HG03469 (cell line): ENCODE measurements around the gene SLC1A1.
"Not testable (repeated sequence)": the region's sequence is repeated elsewhere in the genome, so short reads cannot be mapped to it uniquely, and the experiment has no call there.

Experiments used
- ATAC-seq: cut with Tn5 transposase; IDR thresholded peaks from one replicate; pipeline ENCODE4 v1.9.1; 2021; ENCODE audit warnings: mild to moderate bottlenecking, moderate library complexity, moderate number of reproducible peaks; ENCODE audit not compliant: unreplicated experiment

Gene SLC1A1

GRCh38 chr9:4574657-4575243, 84.5 kb downstream of the SLC1A1 start:
- no peak for ATAC-seq

- no peak for ATAC-seq
These were observed 85.7 kb downstream of the SLC1A1 start for GRCh38 chr9:4575997-4576396.

GRCh38 chr9:4576448-4576847, 86.2 kb downstream of the SLC1A1 start:
- no peak for ATAC-seq

DNA sequence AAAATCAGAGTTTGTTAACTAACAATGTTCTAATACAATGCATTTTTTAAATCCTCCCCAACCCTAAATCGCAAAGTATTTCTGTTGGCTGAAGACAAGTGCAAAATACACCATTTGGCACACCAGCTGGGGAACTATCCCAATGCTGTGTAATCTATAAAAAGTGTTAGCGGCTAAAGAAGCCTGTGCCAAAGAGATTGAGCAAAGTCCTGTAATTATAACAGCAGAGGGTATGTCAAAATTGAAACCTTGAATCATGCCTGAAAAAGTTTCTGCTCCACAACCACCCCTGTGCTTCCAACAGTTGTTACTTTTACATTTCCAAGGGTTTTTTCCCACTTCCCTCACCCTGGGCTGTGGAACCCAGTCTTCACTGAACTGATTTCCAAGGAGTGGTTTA, 88.7 kb downstream of the SLC1A1 start:
- no peak for ATAC-seq

DNA sequence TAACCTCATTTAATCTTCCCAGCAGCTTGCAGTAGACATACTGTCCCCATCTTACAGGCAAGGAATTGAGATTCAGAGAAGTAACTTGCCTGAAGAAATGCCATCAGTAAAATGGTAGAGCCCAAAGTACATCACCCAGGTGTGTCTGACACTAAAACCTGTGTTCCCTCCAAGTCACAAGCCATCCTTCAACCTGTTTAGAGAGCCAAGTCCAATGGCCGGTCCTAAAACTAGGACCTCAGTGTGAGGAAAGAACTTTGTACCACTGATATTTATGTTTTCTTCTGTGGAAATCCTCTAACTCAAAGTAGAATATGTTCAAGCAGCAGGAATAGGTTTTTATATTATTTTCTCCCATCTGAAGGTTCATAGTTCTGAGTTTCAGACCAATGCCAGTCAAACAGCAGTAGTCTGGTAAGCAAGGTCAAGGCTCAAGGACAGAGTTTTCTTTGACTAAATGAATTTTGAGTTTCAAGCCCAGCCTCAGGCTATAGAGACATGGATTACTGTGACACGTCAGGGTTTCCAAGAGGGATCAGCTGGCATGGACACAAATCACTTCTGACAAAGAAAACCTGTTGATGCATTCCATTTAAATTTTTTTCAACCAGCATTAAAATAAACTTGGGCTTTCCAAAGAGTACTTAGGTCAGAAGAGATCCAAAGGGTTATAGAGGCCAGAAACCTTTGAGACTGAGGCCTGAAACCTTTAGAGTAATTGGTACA, 90.9 kb downstream of the SLC1A1 start:
- no peak for ATAC-seq

DNA sequence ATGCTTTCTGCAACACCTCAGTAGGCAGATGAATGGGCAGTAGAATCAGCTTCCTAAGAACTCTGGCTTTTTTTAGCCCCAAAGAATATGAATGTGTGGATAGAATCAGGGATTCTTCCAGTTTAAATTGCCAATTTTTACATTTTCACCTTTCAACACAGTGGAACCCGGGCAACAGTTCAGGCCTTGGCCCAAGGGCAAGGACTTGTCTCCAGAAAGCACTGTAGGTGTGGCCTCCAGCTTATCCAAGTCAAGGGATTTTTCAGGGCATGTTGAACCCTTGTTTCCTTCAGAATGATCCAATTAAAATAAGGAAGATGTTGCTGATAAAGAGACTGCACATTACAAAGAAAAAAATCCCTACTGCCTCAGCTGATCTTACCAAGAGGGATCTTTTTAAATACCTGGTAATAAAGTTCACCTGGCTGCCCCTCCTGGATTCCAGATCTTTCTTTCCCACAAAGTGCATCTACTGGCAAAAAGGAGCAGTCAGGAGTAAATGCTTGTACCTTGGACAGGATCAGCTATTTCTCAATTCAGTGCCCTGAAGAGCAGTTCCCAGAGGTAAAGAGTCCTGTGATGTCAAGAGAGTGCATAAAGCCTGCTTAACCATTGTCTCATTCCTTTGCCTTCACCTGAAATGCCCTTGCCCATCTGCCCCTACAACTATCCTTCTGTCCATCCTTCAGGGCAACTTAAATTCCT, 91.7 kb downstream of the SLC1A1 start:
- no peak for ATAC-seq

DNA sequence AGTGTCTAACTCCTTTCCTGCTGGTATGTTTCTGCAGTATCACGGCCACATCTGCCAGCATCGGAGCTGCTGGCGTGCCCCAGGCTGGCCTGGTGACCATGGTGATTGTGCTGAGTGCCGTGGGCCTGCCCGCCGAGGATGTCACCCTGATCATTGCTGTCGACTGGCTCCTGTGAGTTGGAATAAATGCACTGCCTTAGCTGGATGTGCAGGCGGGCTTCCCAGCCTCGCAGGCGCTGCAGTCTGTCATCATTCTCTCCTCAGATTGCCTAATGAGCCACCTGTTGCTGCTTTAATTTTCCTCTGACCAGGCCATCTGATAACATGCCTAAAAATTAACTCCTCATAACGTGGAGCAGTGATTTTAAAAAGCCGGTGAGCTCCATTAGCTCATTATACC, 92.7 kb downstream of the SLC1A1 start:
- ATAC-seq = no peak

GRCh38 chr9:4584636-4585035, 94.4 kb downstream of the SLC1A1 start:
- ATAC-seq = no peak

GRCh38 chr9:4585135-4585534, 94.9 kb downstream of the SLC1A1 start:
- no peak for ATAC-seq

DNA sequence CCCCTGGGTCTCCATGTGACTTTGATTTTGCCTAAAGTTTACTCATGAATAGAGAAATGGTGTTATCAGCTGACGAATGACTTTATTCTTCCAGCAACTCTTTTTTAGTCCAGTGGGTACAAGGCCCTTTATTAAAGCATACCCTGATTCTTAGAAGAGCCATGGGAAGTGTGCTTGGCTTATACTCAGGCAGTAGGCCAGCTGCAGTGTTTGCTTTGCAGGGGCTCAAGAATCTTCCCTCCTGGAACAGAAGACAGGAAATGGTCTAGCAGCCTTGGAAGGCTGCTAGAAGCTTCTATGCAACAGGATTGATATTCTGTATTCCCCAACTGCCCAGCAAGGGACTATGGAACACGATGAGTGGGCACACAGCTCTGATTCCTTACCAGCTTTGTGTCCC, 98.5 kb downstream of the SLC1A1 start:
- ATAC-seq = no peak

- no peak for ATAC-seq
These were observed 100.3 kb downstream of the SLC1A1 start for GRCh38 chr9:4590430-4591122.

DNA sequence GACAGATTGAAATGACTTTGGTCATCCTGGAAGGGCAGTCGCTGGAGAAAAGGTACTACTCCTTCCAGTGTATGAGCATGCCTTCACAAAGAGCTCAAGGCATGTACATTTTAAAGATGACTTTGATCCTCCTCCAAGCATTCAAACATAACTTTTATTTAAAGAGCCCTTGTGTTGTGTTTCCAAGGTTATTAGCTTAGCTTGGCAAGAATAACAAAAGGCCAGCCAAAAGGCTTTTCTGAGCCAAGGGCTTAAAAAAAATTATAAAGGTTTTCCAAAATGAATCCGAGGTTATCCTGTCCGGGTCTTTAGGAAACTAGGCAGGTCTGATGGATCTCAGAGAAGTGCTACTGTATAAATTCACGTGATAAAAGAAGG, 100.8 kb downstream of the SLC1A1 start:
- ATAC-seq = no peak

DNA sequence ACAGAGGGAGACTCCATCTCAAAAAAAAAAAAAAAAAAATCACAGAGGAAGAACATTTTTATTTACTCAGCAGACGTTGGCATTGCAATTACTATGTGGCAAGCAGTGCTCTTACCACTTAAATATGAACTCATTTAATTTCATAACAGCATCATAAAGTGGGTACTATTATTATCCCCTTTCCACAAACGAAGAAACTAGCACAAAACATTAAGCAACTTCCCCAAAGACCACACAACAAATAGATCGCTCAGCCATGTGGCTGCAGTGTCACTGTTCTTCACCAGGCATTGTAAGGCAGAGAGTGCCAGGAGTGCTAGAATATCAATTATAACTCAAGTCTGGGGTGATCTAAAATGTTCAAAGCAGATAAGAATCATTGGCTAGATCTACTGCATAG, 102.0 kb downstream of the SLC1A1 start:
- ATAC-seq = no peak

DNA sequence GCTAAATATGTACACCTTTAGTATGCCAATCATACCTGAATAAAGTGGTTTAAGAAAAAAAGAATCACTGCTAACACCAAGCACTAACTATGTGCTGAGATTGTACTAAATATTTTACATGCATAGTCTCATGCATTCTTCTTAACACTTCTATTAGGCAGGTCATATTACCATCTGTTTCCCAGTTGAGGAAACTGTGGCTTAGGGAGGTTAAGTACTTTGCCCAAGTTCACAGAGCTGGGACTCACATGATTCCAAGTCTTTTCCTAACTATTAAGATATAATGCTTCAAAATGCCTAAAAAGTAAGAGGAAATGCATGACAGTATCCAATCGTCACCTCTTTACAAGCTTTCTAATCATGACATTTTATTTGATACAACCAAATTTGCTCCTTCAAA, 102.6 kb downstream of the SLC1A1 start:
- no peak for ATAC-seq

- ATAC-seq = no peak
These were observed 104.3 kb downstream of the SLC1A1 start for GRCh38 chr9:4594545-4594944.

- ATAC-seq = no peak
These were observed 104.7 kb downstream of the SLC1A1 start for GRCh38 chr9:4594994-4595393.

DNA sequence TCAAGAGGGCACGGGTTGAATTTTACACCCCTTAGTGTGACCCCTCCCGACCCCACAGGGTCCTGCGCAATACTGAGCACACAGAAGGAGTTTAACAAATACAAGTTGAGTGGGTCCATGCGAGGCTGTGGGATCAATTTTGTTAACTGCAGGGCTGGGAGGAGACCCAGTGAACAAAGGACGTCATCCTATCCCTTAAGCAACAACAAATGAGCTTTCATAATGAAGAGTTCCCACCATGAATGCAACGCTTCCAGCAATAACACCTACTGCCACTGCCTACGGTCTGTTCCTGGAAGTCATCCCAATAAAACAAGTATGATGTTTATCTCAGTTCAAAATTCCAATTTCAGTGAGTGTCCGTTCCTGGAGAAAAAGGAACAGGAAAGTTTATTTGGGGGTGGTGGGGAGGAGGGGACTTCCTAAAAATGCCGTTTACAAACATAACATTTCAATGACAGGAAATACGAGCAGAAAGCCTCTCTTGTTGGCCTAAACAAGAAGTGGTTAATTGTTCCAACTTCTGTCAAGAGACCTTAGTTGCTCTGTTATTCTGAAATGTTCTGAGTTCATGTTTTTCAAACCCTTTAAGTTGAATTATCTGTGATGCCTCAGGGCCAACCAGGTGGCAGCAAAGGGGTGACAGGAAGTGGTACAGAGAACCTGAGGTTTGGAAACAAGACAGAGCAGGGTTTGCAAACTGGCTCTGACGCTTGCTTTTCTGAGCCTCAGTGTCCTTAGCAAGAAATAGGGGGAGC, 106.1 kb downstream of the SLC1A1 start:
- no peak for ATAC-seq

GRCh38 chr9:4600368-4600767, 110.1 kb downstream of the SLC1A1 start:
- ATAC-seq = no peak

- no peak for ATAC-seq
These were observed 113.6 kb downstream of the SLC1A1 start for GRCh38 chr9:4603830-4604229.

DNA sequence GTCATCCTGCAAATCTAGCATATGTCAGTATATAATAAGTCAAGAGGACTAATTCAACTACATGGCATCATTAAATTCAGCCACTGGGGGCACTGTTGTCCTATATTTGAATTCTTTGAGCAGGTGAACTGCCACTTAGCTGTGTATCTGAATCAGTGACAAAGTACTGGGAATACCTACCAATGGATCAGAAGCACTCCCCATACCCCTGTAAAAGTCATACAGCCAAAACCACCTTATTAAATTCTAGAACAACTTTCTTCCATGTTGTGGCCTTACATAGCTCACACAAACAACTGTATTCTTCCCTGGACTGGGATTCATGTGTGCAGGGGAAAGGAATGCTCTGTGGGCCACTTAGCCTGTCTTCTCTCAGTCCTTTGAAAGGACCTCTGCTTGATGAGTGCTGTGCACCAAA, 114.4 kb downstream of the SLC1A1 start:
- no peak for ATAC-seq

- not testable (repeated sequence) for ATAC-seq
These were observed 115.8 kb downstream of the SLC1A1 start for GRCh38 chr9:4606033-4606432.
